ENCODE measurements around the gene STUM. TPM values are rescaled to one million over a fixed set of nuclear protein-coding genes. Genes with fewer than 3 reads are reported as not detected.

STUM gene
- total RNA-seq, 1 donor from 2014 or later, result 0.83 TPM

GRCh38 chr1:226530591-226530990 lies 18.0 kb upstream of the STUM start:
- TF ChIP-seq CTCF (IDR thresholded peaks at IDR 0.05), result no peak
- Histone ChIP-seq H3K36me3 (no peaks in the 10 kb centered on the region), H3K4me1 (no peaks in the 10 kb centered on the region), H3K27me3 (ENCODE audit: low read depth) (no peaks in the 10 kb centered on the region), H3K27ac (no peak overlapping the region), H3K9me3 (no peaks in the 10 kb centered on the region), H3K4me3 (no peak overlapping the region)
- intact Hi-C loops (cut with DNase I), result no loop called here
- DNase-seq, result no peak
- ATAC-seq, result no peak

- DNase-seq (no peak), ATAC-seq (no peak)
- Histone ChIP-seq H3K27me3 (ENCODE audit: low read depth) (no peaks in the 10 kb centered on the region), H3K27ac (no peak overlapping the region), H3K36me3 (no peaks in the 10 kb centered on the region), H3K9me3 (no peaks in the 10 kb centered on the region), H3K4me3 (no peak overlapping the region), H3K4me1 (no peaks in the 10 kb centered on the region)
- intact Hi-C loops (cut with DNase I), result no loop called here
- no peak for TF ChIP-seq CTCF (IDR thresholded peaks at IDR 0.05)
These were observed 17.0 kb upstream of the STUM start for GRCh38 chr1:226531360-226532093.

GRCh38 chr1:226532553-226532952 lies 16.0 kb upstream of the STUM start:
- no peak for ATAC-seq
- no peaks in the 10 kb centered on the region for H3K4me1 ChIP-seq
- TF ChIP-seq CTCF (IDR thresholded peaks at IDR 0.05), result no peak
- intact Hi-C loops (cut with DNase I), result no loop called here
- no peak for DNase-seq
- H3K4me3 ChIP-seq, result no peak overlapping the region
- H3K36me3 ChIP-seq, result no peaks in the 10 kb centered on the region
- H3K27ac ChIP-seq, result no peak overlapping the region
- H3K9me3 ChIP-seq, result no peaks in the 10 kb centered on the region
- H3K27me3 ChIP-seq (ENCODE audit: low read depth), result no peaks in the 10 kb centered on the region

- H3K9me3 ChIP-seq, result no peaks in the 10 kb centered on the region
- H3K4me1 ChIP-seq, result no peaks in the 10 kb centered on the region
- ATAC-seq (peak; percentile 69 to 70), DNase-seq (no peak)
- H3K27me3 ChIP-seq (ENCODE audit: low read depth), result no peaks in the 10 kb centered on the region
- no peak for TF ChIP-seq CTCF (IDR thresholded peaks at IDR 0.05)
- no peak overlapping the region for H3K4me3 ChIP-seq
- intact Hi-C loops (cut with DNase I), result no loop called here
- H3K27ac ChIP-seq, result no peak overlapping the region
- H3K36me3 ChIP-seq, result no peaks in the 10 kb centered on the region
These were observed 15.3 kb upstream of the STUM start for GRCh38 chr1:226533220-226533619.

- no peaks in the 10 kb centered on the region for H3K27me3 ChIP-seq (ENCODE audit: low read depth)
- DNase-seq (no peak), ATAC-seq (no peak)
- no peak overlapping the region for H3K27ac ChIP-seq
- intact Hi-C loops (cut with DNase I), result no loop called here
- H3K4me3 ChIP-seq, result no peak overlapping the region
- no peaks in the 10 kb centered on the region for H3K9me3 ChIP-seq
- H3K36me3 ChIP-seq, result no peaks in the 10 kb centered on the region
- H3K4me1 ChIP-seq, result no peaks in the 10 kb centered on the region
- TF ChIP-seq CTCF (IDR thresholded peaks at IDR 0.05), result no peak
These were observed 14.5 kb upstream of the STUM start for GRCh38 chr1:226534098-226534497.
